ENCODE data around the gene NRIP1.

GRCh38 chr21:14949603-14950002 is 115.2 kb downstream of the NRIP1 start:
- TF ChIP-seq CTCF (IDR thresholded peaks at IDR 0.05) = no peak
- TF ChIP-seq POLR2A (IDR thresholded peaks at IDR 0.05) = no peak
- no peak for TF ChIP-seq EP300 (IDR thresholded peaks at IDR 0.05)

All from tibial nerve (tissue), 4 donors.